ENCODE results near the gene FBP2.
A peak's percentile ranks its signal among the peaks of the same experiment; 100 is the strongest.

Gene FBP2

DNA sequence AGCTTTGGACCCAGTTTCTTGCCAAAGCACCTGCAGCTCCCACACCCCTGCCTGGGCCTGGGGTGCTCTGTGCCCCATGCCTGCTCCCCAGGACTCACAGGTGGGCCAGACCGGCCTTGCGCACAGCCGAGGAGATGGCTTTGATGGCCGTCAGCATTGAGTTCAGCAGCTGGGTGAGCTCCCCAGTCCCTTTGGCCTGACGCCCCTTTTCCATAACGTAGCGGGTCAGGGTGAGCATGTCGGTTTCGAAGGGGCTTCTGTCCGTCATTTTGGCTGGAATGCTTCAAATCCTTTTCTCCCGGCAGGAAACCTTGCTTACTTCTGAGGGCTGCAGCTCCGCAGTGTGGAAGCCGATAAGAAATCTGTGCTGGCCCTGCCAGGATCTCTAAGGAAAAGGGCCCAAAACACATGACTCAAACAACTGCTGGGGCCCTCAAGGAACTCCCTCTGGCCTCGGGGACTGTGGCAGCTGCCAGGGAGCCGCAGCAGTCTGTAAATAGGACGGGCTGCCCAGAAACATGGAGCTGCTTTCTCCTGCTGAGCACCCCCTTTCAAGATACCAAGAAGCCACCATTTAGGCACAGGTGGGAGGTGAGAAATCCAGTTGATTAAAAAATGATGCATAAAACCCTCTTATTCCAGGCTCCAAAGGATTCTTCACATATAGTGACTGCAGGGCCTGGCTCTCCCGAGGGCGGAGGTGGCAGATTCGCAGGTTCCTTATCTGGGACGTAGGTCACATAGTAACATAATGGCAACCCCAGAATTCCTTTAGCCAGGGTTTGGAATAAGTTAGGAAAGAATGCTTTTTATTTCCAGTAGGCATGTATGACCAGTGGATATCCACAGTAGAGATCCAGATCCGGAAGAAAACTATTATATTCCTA is at the start of gene FBP2:
TSS of gene FBP2 (minus strand) at position 366 of the 887 bp plus-strand sequence. CDS start at position 268, 98 bp downstream.
- no peak for DNase-seq (ENCODE audit: low read depth)

DNA sequence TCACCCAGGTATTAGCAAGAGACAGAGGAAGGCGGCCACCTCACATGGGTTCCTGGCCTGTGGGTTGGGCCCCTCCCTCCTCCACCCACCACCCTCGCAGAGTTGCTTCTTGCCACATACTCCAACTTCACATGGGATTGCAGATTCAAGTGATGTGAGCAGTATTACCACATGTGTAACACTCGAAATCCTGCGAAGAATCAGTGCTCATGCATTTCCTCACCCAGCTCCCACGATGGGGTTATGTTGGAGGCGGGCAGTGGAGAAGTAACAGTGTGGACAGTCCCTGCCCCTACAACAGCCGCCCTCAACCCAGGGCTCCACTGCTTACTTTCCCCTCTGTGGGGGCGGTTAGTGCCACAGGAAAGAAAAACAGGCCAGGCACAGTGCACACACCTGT is 49.6 kb upstream of the FBP2 start:
- DNase-seq (ENCODE audit: low read depth), result no peak

DNA sequence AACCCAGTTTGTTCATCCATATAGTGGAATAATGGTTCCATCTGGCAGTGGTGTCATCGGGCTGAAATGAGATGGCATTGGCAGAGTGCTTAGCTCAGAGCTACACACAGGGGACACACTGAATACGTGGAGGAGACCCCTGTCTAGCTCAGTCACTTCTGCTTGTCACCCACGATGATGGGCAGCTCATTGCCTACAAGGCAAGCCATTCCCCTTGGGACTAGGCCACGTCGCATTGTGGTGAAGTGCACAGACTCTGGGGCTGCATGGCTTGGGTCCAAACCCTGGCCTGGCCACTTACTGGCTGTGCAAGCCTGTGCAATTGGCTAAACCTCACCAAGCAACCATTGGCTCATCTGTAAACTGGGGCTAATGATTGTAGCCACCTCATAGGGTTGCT is 48.9 kb upstream of the FBP2 start:
- no peak for DNase-seq (ENCODE audit: low read depth)

DNA sequence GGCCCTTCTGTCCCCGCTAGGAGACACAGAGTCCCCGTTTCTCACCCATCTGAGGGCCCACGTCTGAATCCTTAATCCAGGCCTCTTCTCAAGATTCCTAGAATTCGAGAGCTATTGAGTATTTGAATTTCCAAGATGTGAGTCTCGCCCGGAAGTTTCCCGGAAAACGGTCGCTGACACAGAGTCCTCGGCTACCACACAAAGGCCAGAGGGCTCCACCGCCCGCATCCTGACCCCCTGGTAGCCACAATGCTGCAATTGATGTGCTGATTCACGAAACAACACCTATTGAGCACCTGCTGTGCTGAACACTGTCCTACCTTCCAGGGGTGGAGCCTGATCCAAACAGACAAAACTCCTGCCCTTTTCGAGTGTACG is 46.4 kb upstream of the FBP2 start:
- DNase-seq (ENCODE audit: low read depth), result no peak

DNA sequence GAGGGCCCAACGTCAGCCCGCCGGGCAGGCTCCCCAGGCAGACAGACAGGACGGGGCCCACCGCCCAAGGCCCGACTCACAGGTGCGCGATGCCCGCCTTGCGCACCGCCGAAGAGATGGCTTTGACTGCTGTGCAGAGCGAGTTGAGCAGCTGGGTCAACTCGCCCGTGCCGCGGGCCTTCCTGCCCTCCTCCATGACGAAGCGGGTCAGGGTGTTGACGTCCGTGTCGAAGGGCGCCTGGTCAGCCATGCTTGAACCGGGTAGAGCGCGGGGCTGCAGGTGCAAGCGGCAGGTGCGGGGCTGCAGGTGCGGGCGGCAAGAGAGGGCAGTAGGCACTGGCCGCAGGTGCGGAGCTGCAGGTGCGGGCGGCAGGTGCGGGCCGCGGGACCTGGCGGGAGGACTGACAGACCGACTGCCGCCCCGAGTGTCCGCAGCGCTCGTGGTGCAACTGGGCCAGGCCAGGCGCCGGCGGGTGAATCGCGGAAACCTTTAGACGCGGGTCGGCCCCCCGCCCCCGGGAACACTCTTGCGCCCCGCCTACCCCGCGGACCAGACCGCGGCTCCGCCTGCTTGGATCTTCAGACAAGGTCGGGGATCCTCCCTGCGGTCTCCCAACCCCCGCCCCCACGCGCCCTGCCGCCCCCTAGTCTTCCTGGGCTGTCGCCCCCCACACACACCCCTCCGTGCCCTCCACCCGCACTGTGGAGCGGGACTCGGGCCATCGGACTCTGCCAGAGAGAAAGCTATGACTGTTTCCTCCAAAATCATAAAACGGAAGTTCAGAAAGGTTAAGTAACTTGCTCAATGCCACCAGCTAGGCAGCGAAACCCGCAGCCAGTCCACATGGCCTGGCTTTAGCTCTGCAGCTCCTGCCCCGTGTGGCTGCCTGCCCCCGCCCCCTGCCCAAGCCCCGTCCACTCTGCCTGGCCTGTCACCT is 45.7 kb upstream of the FBP2 start, which contains the start of gene FBP1:
TSS of gene FBP1 (minus strand) at position 458 of the 938 bp plus-strand sequence. CDS start at position 250, 208 bp downstream.
- no peak for DNase-seq (ENCODE audit: low read depth)

DNA sequence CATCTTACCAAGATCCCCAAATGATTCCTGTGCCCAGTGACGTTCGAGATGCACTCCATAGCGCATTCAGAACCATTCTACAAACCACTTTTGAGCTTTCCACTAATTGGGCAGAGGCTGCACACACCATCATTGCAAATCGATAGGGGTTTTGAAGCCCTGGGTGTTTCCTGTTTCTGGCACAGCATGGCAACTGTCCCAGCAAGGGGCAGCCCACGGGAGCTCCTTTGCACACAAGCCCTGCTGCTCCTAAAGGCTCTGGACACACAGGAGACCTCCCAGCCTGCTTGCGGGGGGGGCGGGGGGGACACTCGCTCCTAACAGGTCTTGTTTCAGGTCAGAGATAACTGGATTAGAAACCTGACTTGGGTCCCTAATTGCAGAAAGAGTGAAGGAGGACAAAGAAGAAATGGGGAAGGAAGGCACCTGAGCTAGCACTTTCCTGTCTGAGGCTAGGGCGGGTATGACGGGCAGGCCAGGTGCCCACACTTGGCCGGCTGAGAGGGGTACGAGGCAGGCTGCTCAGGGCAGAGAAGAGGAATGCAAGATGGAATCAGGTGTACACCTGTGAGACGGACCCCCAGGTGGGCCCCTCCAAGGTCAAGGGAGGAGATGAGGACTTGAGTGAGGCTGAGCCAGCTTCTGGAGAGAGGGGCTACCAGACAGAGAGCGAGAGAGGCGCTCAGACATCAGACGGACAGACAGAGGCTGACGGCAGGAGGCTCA is 44.9 kb upstream of the FBP2 start:
- no peak for DNase-seq (ENCODE audit: low read depth)

DNA sequence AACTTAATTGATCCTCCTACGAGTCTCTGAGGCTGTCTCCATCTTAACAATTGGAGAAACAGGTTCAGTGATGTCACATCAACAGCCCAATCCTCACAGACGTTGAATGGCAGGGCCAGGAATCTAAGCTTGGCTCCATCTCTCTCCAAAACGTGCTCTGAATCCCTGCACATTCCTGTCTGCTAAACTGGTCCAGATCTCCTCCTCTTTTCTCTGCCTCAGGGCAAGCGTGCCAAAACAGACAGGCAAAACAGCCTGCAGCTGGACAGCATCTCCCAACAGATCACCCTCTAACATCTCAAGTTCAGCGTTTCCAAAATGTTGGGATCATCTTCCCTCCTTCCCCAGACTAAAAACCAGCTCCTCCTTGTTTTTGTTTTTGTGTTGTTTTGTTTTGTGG is 39.1 kb upstream of the FBP2 start:
- peak; percentile 16 for DNase-seq (ENCODE audit: low read depth)

DNA sequence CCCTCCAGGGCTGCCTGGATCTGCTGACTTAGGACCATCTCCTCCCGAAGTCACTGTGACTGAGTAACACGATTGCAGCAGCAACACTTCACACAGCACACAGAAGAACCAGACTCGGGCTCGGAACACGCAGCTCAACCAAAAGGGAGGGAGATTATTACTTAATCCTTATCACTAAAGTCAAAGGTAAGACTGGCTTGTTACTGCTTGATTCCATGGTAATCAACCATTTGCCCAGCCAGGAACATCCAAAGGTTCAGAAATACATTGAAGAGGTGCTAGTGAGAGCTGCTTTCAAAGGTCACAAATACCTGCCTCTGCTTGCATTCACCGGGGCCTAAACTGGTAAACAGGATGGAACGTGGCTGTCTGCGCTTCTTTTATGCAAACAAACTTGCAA is 38.0 kb upstream of the FBP2 start:
- DNase-seq (ENCODE audit: low read depth), result no peak

DNA sequence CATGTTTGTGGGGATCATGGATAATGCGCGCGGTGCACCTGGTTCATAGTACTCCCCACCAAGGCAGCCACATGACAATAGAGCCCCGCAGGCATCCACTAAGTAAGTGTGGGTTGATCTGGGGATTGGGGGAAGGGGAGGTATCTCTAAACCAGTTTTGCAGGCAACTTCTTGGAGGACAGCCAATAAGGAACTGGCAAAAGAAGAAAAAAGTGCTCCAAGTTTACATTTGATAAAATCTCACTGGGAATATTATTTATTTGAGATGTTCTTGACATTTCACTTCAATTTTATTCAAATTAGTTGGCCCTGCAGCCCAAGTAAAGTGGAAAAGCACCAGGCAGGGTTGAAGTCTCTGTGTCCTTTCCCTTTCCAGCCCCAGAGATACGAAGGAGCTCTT is 37.2 kb upstream of the FBP2 start:
- no peak for DNase-seq (ENCODE audit: low read depth)

DNA sequence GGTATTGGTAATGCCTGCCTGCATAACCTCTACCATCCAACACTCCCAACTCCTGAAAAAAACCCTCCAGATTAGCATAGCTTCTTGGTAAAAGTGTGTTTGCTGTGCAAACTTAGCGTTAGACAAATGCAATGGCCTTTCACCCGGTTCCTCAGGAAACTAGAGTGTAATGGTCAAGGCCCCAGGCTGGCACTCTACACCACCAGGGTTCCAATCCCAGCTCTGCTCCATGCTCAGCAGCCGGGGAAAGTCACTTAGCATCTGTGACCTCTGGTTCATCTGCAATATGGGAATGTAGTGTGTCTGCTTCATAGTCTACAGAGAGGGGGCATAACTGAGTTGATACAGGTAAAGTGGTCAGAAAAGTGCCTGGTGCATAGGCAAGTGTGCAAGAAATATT is 36.7 kb upstream of the FBP2 start:
- no peak for DNase-seq (ENCODE audit: low read depth)

DNA sequence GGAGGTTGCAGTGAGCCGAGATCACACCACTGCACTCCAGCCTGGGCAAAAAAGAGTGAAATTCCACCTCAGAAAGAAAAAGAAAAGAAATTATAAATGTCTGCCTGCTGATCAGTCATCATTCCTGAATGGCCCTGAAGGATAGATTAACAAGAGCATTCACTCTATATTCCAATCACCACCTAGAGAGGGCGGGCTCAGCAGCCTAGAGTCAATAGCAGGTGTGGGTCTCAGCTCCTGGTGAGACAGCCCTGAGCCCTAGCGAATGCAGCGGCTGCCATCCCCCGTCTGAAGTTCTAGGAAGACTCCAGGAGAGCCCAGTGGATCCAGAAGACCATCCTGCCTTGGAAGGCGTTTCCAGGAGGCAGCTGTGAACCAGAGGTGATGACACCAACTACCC is 33.7 kb upstream of the FBP2 start:
- no peak for DNase-seq (ENCODE audit: low read depth)

DNA sequence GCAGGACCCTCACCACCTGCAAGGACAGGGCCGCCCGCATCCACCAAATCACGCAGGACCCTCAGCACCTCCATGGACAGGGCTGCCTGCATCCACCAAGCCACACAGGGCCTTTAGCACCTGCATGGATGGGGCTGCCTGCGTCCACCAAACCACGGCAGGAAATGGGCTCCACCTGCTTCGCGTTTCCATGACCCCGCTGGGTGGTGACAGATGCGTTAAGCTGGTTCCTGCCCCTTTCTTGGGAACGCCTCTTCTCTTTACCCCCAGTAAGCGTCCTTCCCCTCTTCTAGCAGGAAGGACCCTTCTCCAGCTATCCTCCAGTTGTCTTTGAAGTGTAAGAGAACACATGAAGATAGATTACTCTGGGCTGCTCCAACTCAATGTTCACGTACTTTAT is 32.2 kb upstream of the FBP2 start:
- no peak for DNase-seq (ENCODE audit: low read depth)

DNA sequence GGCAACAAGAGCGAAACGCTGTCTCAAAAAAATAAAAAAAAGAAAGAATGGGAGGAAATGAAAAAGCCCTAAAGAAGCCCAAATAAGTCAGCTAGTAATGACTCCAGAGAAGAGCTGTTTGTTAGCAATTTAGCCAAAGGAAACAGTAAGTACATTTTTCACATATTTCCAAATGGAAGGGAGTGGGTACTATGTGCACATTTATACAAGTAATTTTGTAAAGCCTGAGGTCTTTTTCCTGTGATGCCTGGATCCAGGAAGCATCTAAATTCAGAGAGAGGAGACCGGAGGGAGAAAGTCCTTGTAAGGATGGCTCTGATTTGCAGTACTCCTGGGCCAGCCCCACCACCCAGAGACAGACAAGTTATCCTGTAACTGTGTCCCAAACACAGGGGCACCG is 31.0 kb upstream of the FBP2 start:
- DNase-seq (ENCODE audit: low read depth), result no peak

DNA sequence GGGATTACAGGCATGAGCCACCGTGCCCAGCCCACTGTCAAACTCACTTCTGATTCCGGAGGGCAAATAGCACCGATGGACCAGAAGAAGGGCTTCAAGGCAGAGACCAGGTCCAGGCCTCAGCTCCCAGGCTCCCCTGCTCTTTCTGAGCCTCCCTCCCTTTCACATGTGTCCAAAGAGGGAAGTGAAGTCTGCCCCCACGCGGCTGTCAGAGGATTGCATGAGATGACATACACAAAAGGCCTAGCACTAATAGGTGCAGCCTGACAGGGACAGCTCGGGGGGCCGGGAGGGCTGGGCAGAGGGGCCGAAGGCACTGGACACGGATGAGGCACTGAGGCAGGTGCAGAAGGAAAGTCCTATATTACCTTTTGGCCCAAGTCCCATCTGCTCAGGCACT is 29.6 kb upstream of the FBP2 start:
- no peak for DNase-seq (ENCODE audit: low read depth)

DNA sequence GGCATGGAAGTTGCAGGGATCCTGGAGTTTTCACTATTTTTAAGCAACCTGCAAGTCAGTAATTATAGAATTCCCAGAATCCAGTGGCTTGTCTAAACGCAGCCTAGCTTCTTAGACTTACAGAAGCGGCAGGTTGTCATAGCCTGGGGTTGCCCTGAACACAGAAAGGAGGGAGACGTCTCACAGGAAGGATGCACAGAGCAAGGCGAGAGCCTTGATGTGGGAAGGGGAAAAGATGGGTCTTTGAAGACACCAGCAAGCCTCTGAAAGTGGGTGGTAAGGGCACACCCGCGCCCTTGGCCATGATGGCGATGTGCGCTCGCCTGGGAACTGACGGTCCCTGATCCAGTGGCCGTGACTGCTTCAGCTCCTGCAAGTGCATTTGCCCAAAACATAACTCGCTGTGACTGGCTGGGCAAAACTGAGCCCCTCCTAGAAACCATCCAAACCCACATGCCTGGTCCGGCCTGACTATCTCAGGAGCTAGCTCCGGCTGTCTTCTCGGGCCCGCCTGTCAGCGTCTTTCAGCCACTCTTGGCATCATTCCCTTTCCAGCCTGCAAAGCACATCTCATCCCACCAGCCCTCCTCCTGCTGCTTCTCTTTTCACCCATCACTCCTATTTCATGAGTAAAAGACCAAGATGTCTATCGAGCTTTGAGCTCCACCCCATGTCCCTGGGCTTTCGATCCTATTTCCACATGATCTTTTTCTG is 28.6 kb upstream of the FBP2 start:
- no peak for DNase-seq (ENCODE audit: low read depth)

DNA sequence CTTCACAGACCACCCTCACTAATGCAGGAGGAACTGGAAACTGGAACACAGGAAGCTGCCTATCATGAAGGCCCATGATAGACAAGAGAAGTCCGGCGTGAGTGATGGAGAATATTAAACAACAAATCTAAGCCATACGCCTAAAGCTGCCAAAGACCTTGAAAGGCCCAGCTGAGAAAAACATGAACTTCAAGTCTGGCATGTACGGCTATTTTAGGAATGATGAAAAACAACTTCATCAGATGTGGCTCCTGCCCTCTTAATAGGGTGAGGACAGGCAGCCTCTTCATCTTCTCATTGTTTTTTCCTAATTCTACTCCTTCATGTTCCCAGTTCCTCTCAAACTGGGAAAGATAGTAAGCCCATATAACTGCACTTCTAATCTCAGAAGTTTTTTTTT is 25.4 kb upstream of the FBP2 start:
- no peak for DNase-seq (ENCODE audit: low read depth)

DNA sequence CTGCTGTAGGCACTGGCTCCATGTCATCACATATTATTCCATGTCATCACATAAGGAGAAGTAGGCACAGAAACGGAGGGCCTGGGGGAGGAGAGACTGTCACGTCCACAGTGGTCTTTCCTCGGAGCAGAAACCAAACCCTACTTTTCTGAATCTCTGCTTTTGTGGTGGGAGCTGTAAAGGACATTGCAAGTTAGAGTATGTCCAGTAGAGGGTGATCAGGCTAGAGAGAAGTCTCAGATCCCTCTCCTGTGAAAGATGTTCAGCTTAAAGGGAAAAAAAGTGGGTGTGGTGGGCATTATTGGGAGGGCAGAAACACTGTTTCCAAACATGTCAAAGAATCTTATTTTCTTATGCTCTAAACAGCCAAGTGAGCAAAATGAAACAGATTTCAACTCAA is 19.4 kb upstream of the FBP2 start:
- DNase-seq (ENCODE audit: low read depth), result no peak

DNA sequence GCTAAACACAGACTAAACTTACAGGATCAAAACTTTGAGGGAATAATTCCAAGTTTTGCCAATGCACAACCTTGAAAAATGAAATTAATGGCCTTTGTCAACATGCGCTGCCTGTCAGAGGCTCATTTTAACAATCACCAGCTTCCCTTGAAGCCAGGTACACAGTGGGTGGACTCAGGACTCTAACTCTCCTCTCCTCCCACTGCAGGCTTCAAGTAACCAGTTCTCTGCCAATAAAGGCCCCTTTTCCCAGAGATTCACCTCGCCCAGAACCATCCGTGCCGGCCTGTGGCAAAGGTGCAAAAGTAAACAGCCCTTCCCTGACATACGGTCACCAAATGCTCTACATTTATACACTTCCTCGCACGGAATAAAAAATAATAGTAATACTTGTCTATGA is 18.4 kb upstream of the FBP2 start:
- no peak for DNase-seq (ENCODE audit: low read depth)

DNA sequence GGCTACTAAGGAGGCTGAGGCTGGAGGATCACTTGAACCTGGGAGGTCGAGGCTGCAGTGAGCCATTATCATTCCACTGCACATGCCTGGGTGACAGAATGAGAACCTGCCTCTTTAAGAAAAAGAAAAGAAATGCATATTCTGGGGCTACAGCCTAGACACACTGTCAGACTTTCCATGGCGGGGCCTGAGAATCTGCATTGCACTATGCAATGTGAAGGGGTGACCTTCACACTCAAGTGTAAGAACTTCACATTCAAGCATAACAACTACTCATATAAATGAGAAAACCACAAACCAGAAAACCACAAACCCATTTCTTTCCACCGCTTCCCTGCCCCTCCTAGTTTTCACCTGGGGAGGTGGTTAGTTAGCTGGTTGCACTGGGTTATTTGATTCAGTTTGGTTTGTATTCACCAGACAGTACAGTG is 18.0 kb upstream of the FBP2 start:
- no peak for DNase-seq (ENCODE audit: low read depth)

DNA sequence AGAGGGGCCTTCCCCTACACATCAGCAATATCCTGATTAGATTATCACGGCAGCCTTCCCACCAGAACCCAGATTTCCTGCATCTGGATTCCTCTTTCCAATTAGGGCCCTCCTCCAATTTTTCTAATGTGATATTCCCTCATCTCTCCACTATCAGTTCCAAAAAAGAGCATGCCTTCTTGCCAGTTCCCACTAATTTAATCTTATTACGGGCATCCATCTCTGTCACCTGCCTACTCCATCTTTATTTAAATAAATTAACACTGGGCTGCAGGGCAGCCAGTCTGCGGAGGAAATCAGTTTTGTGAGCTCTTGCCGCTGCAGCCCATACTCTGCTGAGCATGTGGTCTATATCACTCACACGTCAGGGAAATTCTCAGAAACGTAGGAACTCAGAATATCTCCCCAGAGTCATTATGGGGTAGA is 16.6 kb upstream of the FBP2 start:
- DNase-seq (ENCODE audit: low read depth), result no peak

DNA sequence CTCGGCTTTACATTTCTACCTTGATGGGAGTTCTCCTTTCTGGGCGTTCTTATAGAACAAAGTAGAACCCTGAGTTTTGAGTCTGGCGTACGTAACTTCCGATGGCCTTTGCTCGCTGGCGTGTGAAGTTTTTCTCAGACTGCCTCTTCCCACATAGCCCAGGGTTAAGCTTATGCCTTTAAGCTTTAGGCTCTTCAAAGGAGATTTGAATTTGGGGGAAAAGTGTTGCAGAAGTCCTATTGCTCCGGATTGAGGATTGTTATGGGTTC is 13.7 kb upstream of the FBP2 start:
- no peak for DNase-seq (ENCODE audit: low read depth)

All from GM04503 (cell line).